GM21717 (cell line): ENCODE measurements around the gene DISP1.

Source experiments
- ATAC-seq: cut with Tn5 transposase; IDR thresholded peaks from one replicate; pipeline ENCODE4 v1.9.1; 2021; ENCODE audit warnings: mild to moderate bottlenecking, moderate library complexity; ENCODE audit not compliant: unreplicated experiment

The DISP1 gene

GRCh38 chr1:222861062-222861461, 46.2 kb downstream of the DISP1 start:
- no peak for ATAC-seq
